DND-41 (cell line): ENCODE results near the gene ZG16B.

Experiments
- ATAC-seq: fragments of 200-7000 bp; cut with Tn5 transposase; 3 replicates; pipeline ENCODE4 v1.9.1; 2021; ENCODE audit warnings: low read depth; ENCODE audit not compliant: insufficient read depth
- DNase-seq: peaks from one replicate; pipeline ENCODE4 v3.0.0-alpha.2; 2020
- H2AFZ ChIP-seq: 2 replicates; pipeline ENCODE4 v1.6.0; 2012; ENCODE audit warnings: low read depth, low read length
- H3K27ac ChIP-seq: 2 replicates; pipeline ENCODE4 v1.5.1; 2012; ENCODE audit warnings: low read length, inconsistent platforms
- H3K27me3 ChIP-seq: fragments of 200-600 bp; sonication (generic); 2 replicates; pipeline ENCODE4 v1.6.0; 2012; ENCODE audit warnings: low read length, mild to moderate bottlenecking, inconsistent platforms; ENCODE audit not compliant: insufficient read depth, poor library complexity
- H3K36me3 ChIP-seq: 2 replicates; pipeline ENCODE4 v1.5.1; 2012; ENCODE audit warnings: low read length, inconsistent platforms; ENCODE audit not compliant: insufficient read depth
- H3K4me1 ChIP-seq: 2 replicates; pipeline ENCODE4 v1.5.1; 2012; ENCODE audit warnings: mild to moderate bottlenecking, low read length; ENCODE audit not compliant: insufficient read depth
- H3K4me2 ChIP-seq: 2 replicates; pipeline ENCODE4 v1.6.0; 2012; ENCODE audit warnings: mild to moderate bottlenecking, moderate library complexity, low read length, inconsistent platforms; ENCODE audit not compliant: insufficient read depth
- H3K4me3 ChIP-seq, 2 experiments: fragments of 200-600 bp in 1 of 2; shearing (Covaris generic) in 1 of 2; 2 replicates each; pipeline ENCODE4 v1.5.1; 2012 to 2016; ENCODE audit warnings: inconsistent platforms in 2 of 2, low read length in 2 of 2, mild to moderate bottlenecking in 2 of 2, low read depth in 1 of 2, moderate library complexity in 1 of 2
- H3K79me2 ChIP-seq: 2 replicates; pipeline ENCODE4 v1.6.0; 2012; ENCODE audit warnings: low read length, inconsistent platforms; ENCODE audit not compliant: insufficient read depth
- H3K9ac ChIP-seq: 2 replicates; pipeline ENCODE4 v1.6.0; 2012; ENCODE audit warnings: low read depth, mild to moderate bottlenecking, inconsistent platforms, low read length, moderate library complexity
- H3K9me3 ChIP-seq: 2 replicates; pipeline ENCODE4 v1.5.1; 2012; ENCODE audit warnings: low read length, moderate library complexity, mild to moderate bottlenecking, inconsistent platforms; ENCODE audit not compliant: insufficient read depth, severe bottlenecking
- H4K20me1 ChIP-seq: 2 replicates; pipeline ENCODE4 v1.6.0; 2012; ENCODE audit warnings: low read length; ENCODE audit not compliant: insufficient read depth
- EZH2 ChIP-seq: IDR thresholded peaks from 3 replicates; pipeline ENCODE4 v1.6.1; 2012; ENCODE audit warnings: borderline replicate concordance, low read depth, mild to moderate bottlenecking, moderate library complexity, low read length, inconsistent platforms; ENCODE audit not compliant: severe bottlenecking
- TF ChIP-seq, protein P1 (sequence below): IDR thresholded peaks from 2 replicates; pipeline ENCODE4 v1.5.1; 2012; ENCODE audit warnings: borderline replicate concordance, low read length, moderate library complexity, mild to moderate bottlenecking; ENCODE audit not compliant: poor library complexity, severe bottlenecking; ENCODE audit errors: extremely low read depth

Gene ZG16B

DNA sequence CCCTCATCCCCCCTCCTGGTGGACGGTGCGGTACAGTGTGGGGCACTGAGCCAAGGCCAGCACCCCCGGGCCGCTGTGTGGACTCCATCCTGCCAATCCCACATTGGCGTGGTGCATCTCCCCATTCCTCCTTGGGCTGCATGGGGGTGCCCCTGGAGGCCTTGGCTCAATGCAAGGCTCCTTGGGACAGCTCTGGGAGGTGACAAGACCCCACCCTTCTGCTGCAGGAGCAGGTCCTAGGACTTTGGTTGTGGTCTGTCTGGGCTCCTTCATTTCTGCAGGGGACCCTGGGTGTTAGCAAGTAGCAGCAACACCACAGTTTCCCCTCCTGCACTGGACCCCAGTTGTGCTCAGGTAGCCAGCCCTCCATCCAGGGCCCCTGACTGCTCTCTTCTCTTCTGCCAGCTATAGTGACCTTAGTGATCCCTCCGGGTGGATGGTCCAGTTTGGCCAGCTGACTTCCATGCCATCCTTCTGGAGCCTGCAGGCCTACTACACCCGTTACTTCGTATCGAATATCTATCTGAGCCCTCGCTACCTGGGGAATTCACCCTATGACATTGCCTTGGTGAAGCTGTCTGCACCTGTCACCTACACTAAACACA lies 11.7 kb upstream of the ZG16B start:
- Histone ChIP-seq H3K9me3 (no peaks in the 10 kb centered on the region), H2AFZ (no peak overlapping the region), H3K9ac (no peak overlapping the region), H3K27ac (no peak overlapping the region), H3K79me2 (no peaks in the 10 kb centered on the region), H3K27me3 (no peaks in the 10 kb centered on the region), H3K36me3 (no peaks in the 10 kb centered on the region), H4K20me1 (no peaks in the 10 kb centered on the region), H3K4me1 (no peaks in the 10 kb centered on the region), H3K4me3 (no peak overlapping the region), H3K4me2 (no peak overlapping the region)
- DNase-seq (no peak), ATAC-seq (no peak)
- no peak for TF ChIP-seq EZH2
- TF ChIP-seq, protein P1, sequence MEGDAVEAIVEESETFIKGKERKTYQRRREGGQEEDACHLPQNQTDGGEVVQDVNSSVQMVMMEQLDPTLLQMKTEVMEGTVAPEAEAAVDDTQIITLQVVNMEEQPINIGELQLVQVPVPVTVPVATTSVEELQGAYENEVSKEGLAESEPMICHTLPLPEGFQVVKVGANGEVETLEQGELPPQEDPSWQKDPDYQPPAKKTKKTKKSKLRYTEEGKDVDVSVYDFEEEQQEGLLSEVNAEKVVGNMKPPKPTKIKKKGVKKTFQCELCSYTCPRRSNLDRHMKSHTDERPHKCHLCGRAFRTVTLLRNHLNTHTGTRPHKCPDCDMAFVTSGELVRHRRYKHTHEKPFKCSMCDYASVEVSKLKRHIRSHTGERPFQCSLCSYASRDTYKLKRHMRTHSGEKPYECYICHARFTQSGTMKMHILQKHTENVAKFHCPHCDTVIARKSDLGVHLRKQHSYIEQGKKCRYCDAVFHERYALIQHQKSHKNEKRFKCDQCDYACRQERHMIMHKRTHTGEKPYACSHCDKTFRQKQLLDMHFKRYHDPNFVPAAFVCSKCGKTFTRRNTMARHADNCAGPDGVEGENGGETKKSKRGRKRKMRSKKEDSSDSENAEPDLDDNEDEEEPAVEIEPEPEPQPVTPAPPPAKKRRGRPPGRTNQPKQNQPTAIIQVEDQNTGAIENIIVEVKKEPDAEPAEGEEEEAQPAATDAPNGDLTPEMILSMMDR, result no peak

DNA sequence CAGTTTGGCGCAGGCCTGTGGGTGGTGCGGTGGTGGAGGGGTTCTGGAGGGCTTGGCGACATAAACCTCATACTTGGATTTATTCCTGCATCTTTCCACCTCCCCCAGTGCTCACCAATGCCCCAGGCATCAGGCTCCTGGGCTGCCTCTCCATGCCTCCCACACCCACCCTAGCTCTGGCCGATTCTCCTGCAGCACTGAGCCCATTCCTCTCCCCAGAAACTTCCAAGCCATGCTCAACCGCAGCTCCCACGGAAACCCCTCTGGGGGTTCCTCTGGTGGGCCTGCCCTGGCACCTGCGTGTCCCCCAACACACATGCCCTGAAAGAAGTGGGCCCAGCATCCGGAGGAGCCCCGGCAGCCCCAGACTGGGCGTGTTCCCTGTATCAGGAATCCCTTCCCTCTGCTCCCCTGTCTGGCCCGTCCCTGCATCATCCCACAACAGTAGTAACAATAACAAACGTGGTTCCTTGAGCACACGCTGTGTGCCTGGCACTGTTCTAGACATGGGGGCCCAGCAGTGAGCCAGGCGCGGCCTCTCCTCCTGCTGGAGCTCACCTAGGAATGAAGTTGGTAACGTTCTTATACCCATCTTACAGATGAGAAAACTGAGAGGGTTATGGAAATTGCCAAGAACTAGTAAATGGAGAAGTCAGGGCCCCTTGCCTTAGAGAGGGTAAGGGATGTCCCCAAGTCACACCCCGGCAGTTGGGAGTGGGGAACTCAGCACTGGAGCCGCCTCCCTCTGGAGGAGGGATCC lies 10.7 kb upstream of the ZG16B start:
- H3K4me1 ChIP-seq, result no peaks in the 10 kb centered on the region
- no peak overlapping the region for H3K9ac ChIP-seq
- no peak overlapping the region for H3K4me2 ChIP-seq
- no peak overlapping the region for H3K27ac ChIP-seq
- H2AFZ ChIP-seq, result no peak overlapping the region
- TF ChIP-seq, protein P1, result no peak
- TF ChIP-seq EZH2, result no peak
- no peak overlapping the region for H3K4me3 ChIP-seq
- H4K20me1 ChIP-seq, result no peaks in the 10 kb centered on the region
- DNase-seq (no peak), ATAC-seq (no peak)
- H3K9me3 ChIP-seq, result no peaks in the 10 kb centered on the region
- H3K79me2 ChIP-seq, result no peaks in the 10 kb centered on the region
- H3K36me3 ChIP-seq, result no peaks in the 10 kb centered on the region
- H3K27me3 ChIP-seq, result no peaks in the 10 kb centered on the region

DNA sequence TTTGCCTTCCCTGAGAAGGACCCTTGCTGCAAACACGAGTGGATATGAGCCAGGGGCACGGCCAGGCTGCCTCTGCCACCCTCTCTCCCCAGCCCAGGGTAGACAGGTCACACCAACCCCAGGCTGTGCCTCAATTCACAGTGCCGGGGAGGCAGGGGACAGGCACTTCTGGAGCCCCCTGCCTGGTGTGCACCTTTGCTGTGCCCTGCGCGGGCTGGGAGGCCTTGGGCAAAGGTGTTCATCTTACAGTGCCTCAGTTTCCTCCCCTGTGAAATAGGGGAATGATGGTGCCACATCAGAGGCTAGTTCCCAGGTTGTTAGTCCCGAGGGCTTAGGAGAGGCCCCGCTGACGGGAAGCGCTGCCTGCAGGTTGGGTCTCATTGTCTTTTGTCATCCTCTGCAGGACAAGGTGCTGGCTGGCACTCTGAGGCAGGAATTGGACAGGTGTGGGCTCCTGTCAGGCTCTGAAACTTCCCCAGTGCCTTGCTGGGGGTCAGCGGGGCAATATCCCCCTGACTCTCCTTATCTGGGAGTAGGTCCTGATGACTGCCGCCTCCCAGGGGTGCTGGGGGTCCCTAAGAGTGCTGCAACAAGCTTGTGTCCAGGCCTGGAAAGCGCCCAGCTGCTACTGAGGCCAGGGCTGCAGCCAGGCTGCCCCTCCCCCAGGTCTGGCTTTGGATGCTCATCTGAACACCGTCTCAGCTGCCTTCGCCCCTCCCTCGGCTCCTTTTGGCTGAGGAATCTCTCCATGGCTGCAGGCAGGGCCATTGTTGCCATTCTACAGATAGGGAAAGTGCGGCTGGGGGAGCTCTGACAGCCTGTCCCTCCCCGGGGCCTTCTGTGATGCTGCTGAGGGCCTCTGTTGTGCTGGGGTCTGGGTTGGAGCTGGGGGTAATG lies 9.9 kb upstream of the ZG16B start:
- H3K9me3 ChIP-seq, result no peaks in the 10 kb centered on the region
- no peaks in the 10 kb centered on the region for H3K79me2 ChIP-seq
- H3K4me2 ChIP-seq, result no peak overlapping the region
- no peaks in the 10 kb centered on the region for H3K36me3 ChIP-seq
- no peaks in the 10 kb centered on the region for H3K27me3 ChIP-seq
- DNase-seq, result no peak
- H2AFZ ChIP-seq, result no peak overlapping the region
- H3K4me1 ChIP-seq, result no peaks in the 10 kb centered on the region
- no peak for ATAC-seq
- H4K20me1 ChIP-seq, result no peaks in the 10 kb centered on the region
- H3K4me3 ChIP-seq, result no peak overlapping the region
- H3K27ac ChIP-seq, result no peak overlapping the region
- TF ChIP-seq, protein P1, result no peak
- no peak for TF ChIP-seq EZH2
- H3K9ac ChIP-seq, result no peak overlapping the region
